Lower leg skin (tissue), 4 donors: Measurements from ENCODE around the gene CD200R1L. TPM values are rescaled to one million over a fixed set of nuclear protein-coding genes. Genes with fewer than 3 reads are reported as not detected.

Source experiments
- DNase-seq, 2 donors: peaks; one replicate each; pipeline ENCODE4 v3.0.0-alpha.2; 2019; ENCODE audit warnings: low spot score in 2 of 2
- H3K4me3 ChIP-seq: fragments of 200-600 bp; sonication (generic); 2 replicates; pipeline ENCODE4 v1.5.1; 2017; ENCODE audit warnings: mild to moderate bottlenecking, low read depth; ENCODE audit not compliant: poor library complexity, severe bottlenecking
- POLR2A ChIP-seq, 2 donors: fragments of 450-650 bp; IDR thresholded peaks; one replicate each; pipeline ENCODE4 v1.6.1; 2016 to 2017; ENCODE audit warnings: antibody characterized with exemption in 2 of 2, mild to moderate bottlenecking in 1 of 2, moderate library complexity in 1 of 2
- WGBS, 2 donors: methylation state at CpG; one replicate each; pipeline ENCODE4 v1.1.5; 2018; 5-methylcytosine and 5-hydroxymethylcytosine counted together
- intact Hi-C: fragments of 100-400 bp; cut with DNase I; formaldehyde crosslinking; loops from one replicate; pipeline ENCODE4 v1.15.0; 2023; ENCODE audit warnings: low total_unique reads
- total RNA-seq, 4 donors: library from RNA; depleted of rRNA; stranded (reverse); fragments of >200 nt; gene quantifications; one replicate each; pipeline ENCODE4 v1.1.0, GENCODE V29; 2016
- TF ChIP-seq, protein P1 (sequence below), 3 donors: fragments of 450-650 bp; IDR thresholded peaks; one replicate each; pipeline ENCODE4 v1.5.1; 2016; ENCODE audit warnings: antibody characterized with exemption in 3 of 3, mild to moderate bottlenecking in 3 of 3, moderate library complexity in 2 of 3

CD200R1L gene
- total RNA-seq, 4 donors from 2014 or later, result not detected

GRCh38 chr3:112807685-112808084, 39.0 kb downstream of the CD200R1L start:
- TF ChIP-seq, protein P1, sequence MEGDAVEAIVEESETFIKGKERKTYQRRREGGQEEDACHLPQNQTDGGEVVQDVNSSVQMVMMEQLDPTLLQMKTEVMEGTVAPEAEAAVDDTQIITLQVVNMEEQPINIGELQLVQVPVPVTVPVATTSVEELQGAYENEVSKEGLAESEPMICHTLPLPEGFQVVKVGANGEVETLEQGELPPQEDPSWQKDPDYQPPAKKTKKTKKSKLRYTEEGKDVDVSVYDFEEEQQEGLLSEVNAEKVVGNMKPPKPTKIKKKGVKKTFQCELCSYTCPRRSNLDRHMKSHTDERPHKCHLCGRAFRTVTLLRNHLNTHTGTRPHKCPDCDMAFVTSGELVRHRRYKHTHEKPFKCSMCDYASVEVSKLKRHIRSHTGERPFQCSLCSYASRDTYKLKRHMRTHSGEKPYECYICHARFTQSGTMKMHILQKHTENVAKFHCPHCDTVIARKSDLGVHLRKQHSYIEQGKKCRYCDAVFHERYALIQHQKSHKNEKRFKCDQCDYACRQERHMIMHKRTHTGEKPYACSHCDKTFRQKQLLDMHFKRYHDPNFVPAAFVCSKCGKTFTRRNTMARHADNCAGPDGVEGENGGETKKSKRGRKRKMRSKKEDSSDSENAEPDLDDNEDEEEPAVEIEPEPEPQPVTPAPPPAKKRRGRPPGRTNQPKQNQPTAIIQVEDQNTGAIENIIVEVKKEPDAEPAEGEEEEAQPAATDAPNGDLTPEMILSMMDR (IDR thresholded peaks at IDR 0.05), result no peak
- no peak for TF ChIP-seq POLR2A (IDR thresholded peaks at IDR 0.05)
- no peak overlapping the region for H3K4me3 ChIP-seq
- intact Hi-C loops, result no loop called here
- DNase-seq, result no peak
- 55 to 58% methylated on average over 4 of the region's 4 CpGs for WGBS, 2 donors

DNA sequence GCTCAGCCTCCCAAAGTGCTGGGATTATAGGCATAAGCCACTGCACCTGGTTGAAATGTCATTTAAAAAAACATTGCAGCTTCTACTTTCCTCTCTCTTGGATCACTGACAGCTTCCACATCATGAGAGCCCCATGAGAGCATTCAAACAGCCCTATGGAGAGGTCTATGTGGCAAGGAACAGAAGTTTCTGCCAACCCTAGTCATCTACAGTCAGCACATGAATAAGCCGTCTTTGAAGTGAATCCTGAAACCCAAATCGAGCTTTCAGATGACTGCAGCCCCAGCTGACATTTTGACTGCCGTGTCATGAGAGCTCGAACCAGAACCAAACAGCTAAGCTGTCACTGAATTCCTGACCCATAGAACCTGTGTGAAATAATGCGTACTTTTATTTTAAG, 39.8 kb downstream of the CD200R1L start:
- no peak for TF ChIP-seq POLR2A (IDR thresholded peaks at IDR 0.05)
- TF ChIP-seq, protein P1 (IDR thresholded peaks at IDR 0.05), result no peak
- DNase-seq, result no peak
- 66 to 78% methylated on average over 5 of the region's 5 CpGs for WGBS, 2 donors
- no peak overlapping the region for H3K4me3 ChIP-seq
- intact Hi-C loops, result no loop called here

DNA sequence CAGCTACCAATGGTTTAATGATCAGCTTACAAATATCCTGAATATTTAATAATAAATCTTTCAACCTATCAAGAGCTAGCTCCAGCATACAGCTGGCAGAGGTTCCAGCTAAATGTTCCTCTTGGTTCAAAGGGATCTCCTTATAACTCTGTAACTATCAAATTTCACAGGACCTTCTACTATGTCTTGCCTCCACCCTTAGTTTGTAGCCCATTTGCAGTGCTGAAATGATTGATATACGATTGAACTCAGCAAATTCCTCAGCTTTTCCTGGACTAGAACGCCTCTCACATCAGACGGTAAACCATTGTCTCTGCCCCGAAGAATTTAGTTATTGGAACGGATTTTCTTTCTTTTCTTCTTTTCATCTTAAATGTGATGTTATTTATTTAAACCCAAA, 41.5 kb downstream of the CD200R1L start:
- WGBS, 2 donors, result 66 to 75% methylated on average over 5 of the region's 5 CpGs
- H3K4me3 ChIP-seq, result no peak overlapping the region
- no peak for DNase-seq
- no peak for TF ChIP-seq POLR2A (IDR thresholded peaks at IDR 0.05)
- TF ChIP-seq, protein P1 (IDR thresholded peaks at IDR 0.05), result no peak
- intact Hi-C loops, result no loop called here

DNA sequence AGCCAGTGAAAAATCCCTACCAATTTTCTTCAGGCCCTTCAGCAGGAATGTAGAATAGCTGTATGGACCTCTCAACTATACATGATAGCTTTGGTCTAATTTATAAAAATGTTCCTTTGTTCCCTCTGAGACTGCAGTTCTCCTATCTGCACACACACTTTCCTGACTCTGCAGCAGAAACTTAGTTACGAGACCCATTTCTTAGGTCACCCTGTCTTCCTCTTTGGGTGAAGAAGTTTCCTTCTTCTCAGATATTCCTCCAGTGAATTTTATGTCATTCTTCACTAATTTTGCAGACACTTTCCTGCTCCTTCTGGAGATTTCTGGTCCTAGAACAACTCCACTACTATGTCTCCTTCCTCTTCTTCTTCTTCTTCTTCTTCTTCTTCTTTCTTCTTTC, 42.6 kb downstream of the CD200R1L start:
- intact Hi-C loops, result no loop called here
- DNase-seq, result no peak
- H3K4me3 ChIP-seq, result no peak overlapping the region
- WGBS, 2 donors, result 84 to 97% methylated on average over 1 of the region's 1 CpG
- TF ChIP-seq POLR2A (IDR thresholded peaks at IDR 0.05), result no peak
- TF ChIP-seq, protein P1 (IDR thresholded peaks at IDR 0.05), result no peak

DNA sequence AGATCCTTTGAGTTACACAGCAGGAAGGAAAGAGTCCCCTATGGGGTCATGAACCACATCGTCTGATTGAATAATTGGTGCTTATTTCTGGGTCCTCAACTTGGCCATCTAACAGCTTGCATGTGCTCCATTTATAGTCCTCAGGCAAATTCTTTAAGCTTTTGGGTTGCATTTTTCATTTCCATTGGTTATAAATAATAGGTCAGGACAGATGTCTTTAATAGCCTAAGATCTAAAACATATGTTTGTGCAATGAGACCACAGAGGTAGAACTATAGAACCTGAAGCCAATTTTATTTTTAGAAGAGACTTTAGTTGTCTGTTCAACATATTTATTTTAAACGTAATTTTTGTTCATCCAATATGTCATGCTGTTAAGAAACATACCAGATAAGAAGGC, 43.2 kb downstream of the CD200R1L start:
- H3K4me3 ChIP-seq, result no peak overlapping the region
- no peak for TF ChIP-seq POLR2A (IDR thresholded peaks at IDR 0.05)
- TF ChIP-seq, protein P1 (IDR thresholded peaks at IDR 0.05), result no peak
- intact Hi-C loops, result no loop called here
- WGBS, 2 donors, result 34 to 38% methylated on average over 2 of the region's 2 CpGs
- DNase-seq, result no peak

GRCh38 chr3:112802338-112802737, 44.3 kb downstream of the CD200R1L start:
- no peak for DNase-seq
- no peak overlapping the region for H3K4me3 ChIP-seq
- intact Hi-C loops, result no loop called here
- TF ChIP-seq, protein P1 (IDR thresholded peaks at IDR 0.05), result no peak
- TF ChIP-seq POLR2A (IDR thresholded peaks at IDR 0.05), result no peak
